NT2/D1 (cell line): ENCODE data around the gene HK1.

Experiments used
- SUZ12 ChIP-seq: IDR thresholded peaks from 2 replicates; pipeline ENCODE4 v1.6.1; 2011; ENCODE audit not compliant: insufficient read length, insufficient read depth; ENCODE audit errors: extremely low read depth
- YY1 ChIP-seq: IDR thresholded peaks from 2 replicates; pipeline ENCODE4 v1.6.1; 2011; ENCODE audit not compliant: insufficient read length, insufficient read depth
- ZNF274 ChIP-seq: IDR thresholded peaks from 2 replicates; pipeline ENCODE4 v1.6.1; 2011; ENCODE audit warnings: mild to moderate bottlenecking, low read depth, low read length

DNA sequence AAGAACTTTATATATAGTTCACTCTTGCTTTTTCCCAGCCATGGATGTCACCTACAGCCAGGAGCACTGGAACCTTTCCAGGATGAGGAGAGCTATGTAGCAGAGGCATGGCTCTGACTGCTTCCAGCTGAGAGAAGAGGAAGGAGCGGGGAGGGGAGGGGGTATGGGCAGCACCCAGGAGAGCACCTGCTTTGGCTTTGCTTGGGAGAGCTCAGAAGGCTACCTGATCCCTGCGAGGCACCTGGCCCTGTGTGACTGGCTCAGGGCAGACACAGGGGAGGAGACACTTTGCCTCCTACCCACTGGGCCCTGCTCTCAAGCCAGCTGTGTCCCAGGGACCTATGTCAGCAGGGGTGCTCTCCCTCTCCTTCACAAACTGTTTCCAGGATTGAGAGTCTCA lies 67.1 kb downstream of the HK1 start:
- TF ChIP-seq SUZ12, result no peak
- TF ChIP-seq ZNF274, result no peak
- TF ChIP-seq YY1, result no peak
